Astrocyte of the cerebellum (primary cell): ENCODE results near the gene RANBP3.

ENCODE experiments used
- DNase-seq: peaks from one replicate; pipeline ENCODE4 v3.0.0-alpha.2; 2011; ENCODE audit warnings: low read depth
- H3K4me3 ChIP-seq: 2 replicates; pipeline ENCODE4 v1.5.1; 2011; ENCODE audit warnings: mild to moderate bottlenecking, low read depth, low read length, moderate library complexity
- CTCF ChIP-seq: IDR thresholded peaks from 2 replicates; pipeline ENCODE4 v1.5.1; 2012; ENCODE audit warnings: low read length, low read depth, moderate library complexity, mild to moderate bottlenecking; ENCODE audit errors: missing control alignments
- in situ Hi-C: cut with HindIII; loops from 2 replicates; pipeline ENCODE4 v1.10.0; 2017; ENCODE audit warnings: low sequenced_read_pairs

Gene RANBP3

GRCh38 chr19:6014551-6015135 is 36.7 kb upstream of the RANBP3 start:
- no peak for TF ChIP-seq CTCF
- in situ Hi-C loops = no loop called here
- DNase-seq = no peak
- H3K4me3 ChIP-seq = no peak overlapping the region

GRCh38 chr19:6012426-6013170 is 34.7 kb upstream of the RANBP3 start:
- no peak for DNase-seq
- in situ Hi-C loops = no loop called here
- no peak for TF ChIP-seq CTCF
- no peak overlapping the region for H3K4me3 ChIP-seq

GRCh38 chr19:6011794-6012193 is 33.9 kb upstream of the RANBP3 start:
- DNase-seq = no peak
- in situ Hi-C loops = no loop called here
- H3K4me3 ChIP-seq = no peak overlapping the region
- TF ChIP-seq CTCF = no peak

GRCh38 chr19:6011206-6011605 is 33.3 kb upstream of the RANBP3 start:
- H3K4me3 ChIP-seq = no peak overlapping the region
- in situ Hi-C loops = no loop called here
- TF ChIP-seq CTCF = no peak
- DNase-seq = no peak

- H3K4me3 ChIP-seq = no peak overlapping the region
- DNase-seq = no peak
- TF ChIP-seq CTCF = no peak
- in situ Hi-C loops = no loop called here
Measured at GRCh38 chr19:6010107-6010506, 32.2 kb upstream of the RANBP3 start.

GRCh38 chr19:6007866-6008265 is 29.9 kb upstream of the RANBP3 start:
- in situ Hi-C loops = no loop called here
- DNase-seq = no peak
- H3K4me3 ChIP-seq = no peak overlapping the region
- TF ChIP-seq CTCF = no peak
